Bronchus fibroblast of lung (primary cell): ENCODE results near the gene SACS. TPM values are rescaled to one million over a fixed set of nuclear protein-coding genes. Genes with fewer than 3 reads are reported as not detected.

Experiments used
- total RNA-seq: library from RNA; depleted of rRNA; stranded (reverse); fragments of >200 nt; gene quantifications from 2 replicates; pipeline ENCODE4 v1.2.3, GENCODE V29; 2015

SACS gene, protein sequence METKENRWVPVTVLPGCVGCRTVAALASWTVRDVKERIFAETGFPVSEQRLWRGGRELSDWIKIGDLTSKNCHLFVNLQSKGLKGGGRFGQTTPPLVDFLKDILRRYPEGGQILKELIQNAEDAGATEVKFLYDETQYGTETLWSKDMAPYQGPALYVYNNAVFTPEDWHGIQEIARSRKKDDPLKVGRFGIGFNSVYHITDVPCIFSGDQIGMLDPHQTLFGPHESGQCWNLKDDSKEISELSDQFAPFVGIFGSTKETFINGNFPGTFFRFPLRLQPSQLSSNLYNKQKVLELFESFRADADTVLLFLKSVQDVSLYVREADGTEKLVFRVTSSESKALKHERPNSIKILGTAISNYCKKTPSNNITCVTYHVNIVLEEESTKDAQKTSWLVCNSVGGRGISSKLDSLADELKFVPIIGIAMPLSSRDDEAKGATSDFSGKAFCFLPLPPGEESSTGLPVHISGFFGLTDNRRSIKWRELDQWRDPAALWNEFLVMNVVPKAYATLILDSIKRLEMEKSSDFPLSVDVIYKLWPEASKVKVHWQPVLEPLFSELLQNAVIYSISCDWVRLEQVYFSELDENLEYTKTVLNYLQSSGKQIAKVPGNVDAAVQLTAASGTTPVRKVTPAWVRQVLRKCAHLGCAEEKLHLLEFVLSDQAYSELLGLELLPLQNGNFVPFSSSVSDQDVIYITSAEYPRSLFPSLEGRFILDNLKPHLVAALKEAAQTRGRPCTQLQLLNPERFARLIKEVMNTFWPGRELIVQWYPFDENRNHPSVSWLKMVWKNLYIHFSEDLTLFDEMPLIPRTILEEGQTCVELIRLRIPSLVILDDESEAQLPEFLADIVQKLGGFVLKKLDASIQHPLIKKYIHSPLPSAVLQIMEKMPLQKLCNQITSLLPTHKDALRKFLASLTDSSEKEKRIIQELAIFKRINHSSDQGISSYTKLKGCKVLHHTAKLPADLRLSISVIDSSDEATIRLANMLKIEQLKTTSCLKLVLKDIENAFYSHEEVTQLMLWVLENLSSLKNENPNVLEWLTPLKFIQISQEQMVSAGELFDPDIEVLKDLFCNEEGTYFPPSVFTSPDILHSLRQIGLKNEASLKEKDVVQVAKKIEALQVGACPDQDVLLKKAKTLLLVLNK (N-terminal part only)
- 27.4 and 28.4 TPM in 2 replicates for total RNA-seq

DNA sequence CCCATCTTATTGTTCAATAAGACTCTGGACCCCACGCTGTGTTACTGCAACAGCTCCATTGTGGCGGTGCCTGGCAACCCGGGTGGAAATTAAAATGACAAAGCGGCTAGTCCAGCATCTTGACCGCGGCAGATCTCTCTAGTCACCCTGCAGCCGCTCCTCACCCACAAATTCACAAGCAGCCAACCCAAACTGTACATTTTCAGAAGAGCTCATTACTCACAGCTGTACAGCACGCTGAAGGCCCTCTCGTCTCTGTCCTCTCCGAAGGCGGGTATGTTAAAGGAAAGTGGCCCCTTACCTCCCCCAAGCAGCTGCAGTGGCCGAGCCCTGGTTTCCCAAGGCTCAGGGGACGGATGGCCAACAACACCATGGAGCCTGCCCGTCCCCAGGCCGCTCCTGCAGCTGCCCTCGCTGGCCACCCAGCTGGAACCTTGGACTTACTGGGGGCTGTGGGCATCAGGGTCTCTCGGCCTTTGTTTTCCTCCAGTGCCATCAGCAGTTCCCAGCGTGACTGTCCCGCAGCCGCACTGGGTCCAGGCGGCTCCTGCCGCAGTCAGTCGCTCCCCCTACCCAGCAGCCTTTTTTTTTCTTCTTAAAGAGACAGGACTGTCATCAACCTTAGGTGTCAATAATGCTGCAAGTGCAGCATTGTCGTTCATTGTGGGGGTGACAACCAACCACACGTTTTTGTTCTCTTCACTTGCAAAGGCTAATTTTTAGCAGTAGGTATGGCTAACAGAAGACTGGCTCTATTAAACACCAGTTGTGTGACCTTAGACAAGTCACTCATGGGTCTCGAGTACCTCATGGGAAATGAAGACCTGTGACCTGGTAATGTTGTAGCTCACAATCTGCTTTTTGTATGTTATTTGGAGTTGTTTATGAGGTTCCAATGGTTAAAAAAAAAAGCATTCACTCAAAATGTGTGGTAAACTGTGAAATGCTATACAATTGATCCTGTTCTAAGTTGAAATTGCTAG, at the start of gene SACS:
Gene SACS (minus strand): TSS at position 532 of the 983 bp plus-strand sequence. CDS start 22,463 bp downstream, outside the sequence.

Other genes with a start within 250 kb of the SACS start
- gene TNFRSF19, start 136.7 kb upstream of the SACS start, total RNA-seq = 26.9 and 34.5 TPM in 2 replicates